Mucosa of rectum (tissue), 2 donors: ENCODE measurements around the gene CFDP1.

ENCODE experiments used
- H3K27ac ChIP-seq, 2 donors: one replicate each; pipeline ENCODE4 v1.7.0; 2013; ENCODE audit warnings: inconsistent platforms in 2 of 2, low read depth in 2 of 2, low read length in 2 of 2
- H3K27me3 ChIP-seq, 2 donors: one replicate each; pipeline ENCODE4 v1.7.0; 2013; ENCODE audit warnings: low read length in 2 of 2; ENCODE audit not compliant: control insufficient read depth in 2 of 2, insufficient read depth in 2 of 2
- H3K36me3 ChIP-seq, 2 donors: one replicate each; pipeline ENCODE4 v1.7.0; 2013; ENCODE audit warnings: low read length in 2 of 2; ENCODE audit not compliant: control insufficient read depth in 2 of 2, insufficient read depth in 2 of 2
- H3K4me1 ChIP-seq, 2 donors: one replicate each; pipeline ENCODE4 v1.7.0; 2013; ENCODE audit warnings: low read length in 2 of 2, mild to moderate bottlenecking in 1 of 2; ENCODE audit not compliant: control insufficient read depth in 2 of 2, insufficient read depth in 2 of 2
- H3K4me3 ChIP-seq, 2 donors: one replicate each; pipeline ENCODE4 v1.7.0; 2013; ENCODE audit warnings: low read length in 2 of 2
- H3K9ac ChIP-seq, 2 donors: one replicate each; pipeline ENCODE4 v1.7.0; 2013; ENCODE audit warnings: low read length in 2 of 2, low read depth in 1 of 2, mild to moderate bottlenecking in 1 of 2
- H3K9me3 ChIP-seq, 2 donors: one replicate each; pipeline ENCODE4 v1.7.0; 2013; ENCODE audit warnings: low read length in 2 of 2; ENCODE audit not compliant: control insufficient read depth in 2 of 2
- donor health status: healthy.
- donor health status: Normal muscosa, but diverticular disease.

CFDP1 gene

DNA sequence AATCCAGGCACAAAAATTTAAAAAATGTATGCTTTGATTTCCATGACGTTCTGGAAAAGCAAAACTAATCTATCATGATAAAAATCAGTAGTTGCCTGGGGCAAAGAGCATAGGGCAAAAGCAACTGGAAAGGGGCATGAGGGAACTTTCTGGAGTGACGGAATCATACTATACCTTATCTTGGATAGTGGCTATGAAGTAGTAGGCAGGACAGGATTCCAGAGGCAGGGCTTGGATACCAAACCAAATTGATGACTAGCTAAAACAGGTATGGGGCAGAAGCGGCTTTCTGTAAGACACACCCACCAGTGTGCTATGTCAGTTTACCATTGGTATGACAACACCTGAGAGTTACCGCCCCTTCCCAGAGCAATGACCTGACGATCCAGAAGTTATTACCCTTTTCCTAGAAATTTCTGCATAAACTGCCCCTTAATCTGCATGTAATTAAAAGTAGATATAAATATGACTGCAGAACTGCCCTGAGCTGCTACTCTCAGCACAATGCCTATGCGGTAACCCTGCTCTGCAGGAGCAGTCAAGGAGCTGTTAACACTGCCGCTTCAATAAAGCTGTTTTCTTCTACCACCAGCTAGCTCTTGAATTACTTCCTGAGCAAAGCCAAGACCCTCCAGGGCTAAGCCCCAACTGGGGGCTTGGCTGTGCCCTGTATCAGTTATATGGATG is 56.7 kb downstream of the CFDP1 start:
- Histone ChIP-seq H3K27ac (no peak overlapping the region), H3K4me1 (no peaks in the 10 kb centered on the region), H3K4me3 (no peak overlapping the region), H3K9ac (no peak overlapping the region), H3K36me3 (peaks cover 6% of the 10 kb centered on the region in 2 donors), H3K27me3 (no peaks in the 10 kb centered on the region), H3K9me3 (no peaks in the 10 kb centered on the region)

GRCh38 chr16:75374388-75374787 is 58.9 kb downstream of the CFDP1 start:
- H3K27me3 ChIP-seq: no peaks in the 10 kb centered on the region
- no peak overlapping the region for H3K27ac ChIP-seq
- H3K4me1 ChIP-seq: no peaks in the 10 kb centered on the region
- no peaks in the 10 kb centered on the region for H3K9me3 ChIP-seq
- peaks cover 6% of the 10 kb centered on the region in 2 donors for H3K36me3 ChIP-seq
- H3K9ac ChIP-seq: no peak overlapping the region
- H3K4me3 ChIP-seq: no peak overlapping the region

DNA sequence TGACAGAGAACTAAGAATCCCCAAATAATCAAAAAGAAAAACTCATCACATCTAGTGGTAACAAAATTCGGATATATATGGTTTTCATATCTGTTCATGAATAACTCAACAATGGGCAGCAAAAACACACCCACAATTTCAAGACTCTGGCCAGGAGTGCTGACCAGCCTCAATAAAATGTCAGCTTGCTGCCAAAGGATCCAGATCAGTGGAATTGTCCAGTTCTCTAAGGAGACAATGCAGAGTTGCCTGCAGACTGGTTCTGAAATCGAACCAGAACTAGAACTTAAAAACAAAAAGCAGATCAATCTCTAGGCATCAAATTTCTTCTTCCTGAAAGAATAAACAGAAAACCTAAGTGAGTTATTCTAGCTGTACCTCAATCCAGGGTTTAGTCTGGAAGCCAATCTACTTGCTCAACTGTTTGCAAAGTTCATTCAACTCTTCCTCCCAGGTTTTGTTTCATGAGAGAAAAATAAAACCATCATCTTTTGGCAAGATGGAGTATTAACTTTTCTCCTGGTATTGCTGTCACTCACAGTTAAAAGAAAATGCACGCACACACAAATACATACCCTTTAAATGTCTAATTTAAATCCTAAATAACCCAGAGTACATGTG is 61.0 kb downstream of the CFDP1 start:
- no peak overlapping the region for H3K27ac ChIP-seq
- H3K4me3 ChIP-seq: no peak overlapping the region
- no peaks in the 10 kb centered on the region for H3K27me3 ChIP-seq
- H3K36me3 ChIP-seq: peaks cover 0 to 7% of the 10 kb centered on the region in 2 donors
- no peak overlapping the region for H3K9ac ChIP-seq
- no peaks in the 10 kb centered on the region for H3K4me1 ChIP-seq
- H3K9me3 ChIP-seq: no peaks in the 10 kb centered on the region

GRCh38 chr16:75371171-75371570 is 62.1 kb downstream of the CFDP1 start:
- Histone ChIP-seq H3K27me3 (no peaks in the 10 kb centered on the region), H3K27ac (no peak overlapping the region), H3K4me1 (no peaks in the 10 kb centered on the region), H3K9ac (no peak overlapping the region), H3K4me3 (no peak overlapping the region), H3K36me3 (peaks cover 0 to 3% of the 10 kb centered on the region in 2 donors), H3K9me3 (no peaks in the 10 kb centered on the region)

- Histone ChIP-seq H3K36me3 (peaks cover 0 to 6% of the 10 kb centered on the region in 2 donors), H3K4me1 (no peaks in the 10 kb centered on the region)
These were observed 69.0 kb downstream of the CFDP1 start for GRCh38 chr16:75364286-75364791.

GRCh38 chr16:75362846-75363245 is 70.5 kb downstream of the CFDP1 start:
- Histone ChIP-seq H3K4me1 (no peaks in the 10 kb centered on the region), H3K36me3 (peaks cover 0 to 6% of the 10 kb centered on the region in 2 donors), H3K27ac (no peak overlapping the region)

More at GRCh38 chr16:75364286-75364791, 69.0 kb downstream of the CFDP1 start:
- H3K27me3 ChIP-seq: no peaks in the 10 kb centered on the region
- no peak overlapping the region for H3K4me3 ChIP-seq
- H3K9ac ChIP-seq: no peak overlapping the region
- H3K27ac ChIP-seq: no peak overlapping the region
- no peaks in the 10 kb centered on the region for H3K9me3 ChIP-seq

DNA sequence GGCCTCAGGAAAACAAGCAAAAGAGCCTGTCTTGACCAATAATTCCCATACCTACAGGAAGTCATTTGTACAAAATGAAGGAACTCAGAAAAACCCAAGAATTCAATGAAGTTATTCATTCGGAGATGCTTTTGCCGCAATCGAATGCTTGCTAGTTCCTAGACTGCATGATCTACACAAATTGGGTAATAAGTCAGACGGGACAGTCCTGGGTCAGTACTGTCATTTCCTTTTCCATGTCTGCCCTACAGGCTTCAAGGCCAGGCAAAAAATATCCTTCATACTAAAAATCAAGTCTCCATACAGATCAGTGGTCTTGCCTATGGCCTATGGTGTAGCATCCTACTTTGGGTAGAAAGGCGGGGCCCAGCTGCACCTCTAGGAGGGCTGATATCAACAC is 71.4 kb downstream of the CFDP1 start:
- H3K27ac ChIP-seq: no peak overlapping the region
- H3K4me1 ChIP-seq: no peaks in the 10 kb centered on the region
- no peaks in the 10 kb centered on the region for H3K27me3 ChIP-seq
- H3K4me3 ChIP-seq: no peak overlapping the region
- H3K36me3 ChIP-seq: peaks cover 0 to 3% of the 10 kb centered on the region in 2 donors
- H3K9ac ChIP-seq: no peak overlapping the region
- H3K9me3 ChIP-seq: no peaks in the 10 kb centered on the region

More at GRCh38 chr16:75362846-75363245, 70.5 kb downstream of the CFDP1 start:
- H3K9me3 ChIP-seq: no peaks in the 10 kb centered on the region
- H3K27me3 ChIP-seq: no peaks in the 10 kb centered on the region
- H3K4me3 ChIP-seq: no peak overlapping the region
- no peak overlapping the region for H3K9ac ChIP-seq

GRCh38 chr16:75354170-75354569 is 79.1 kb downstream of the CFDP1 start:
- no peak overlapping the region for H3K9ac ChIP-seq
- no peak overlapping the region for H3K4me3 ChIP-seq
- H3K9me3 ChIP-seq: no peaks in the 10 kb centered on the region
- H3K4me1 ChIP-seq: no peaks in the 10 kb centered on the region
- H3K27me3 ChIP-seq: no peaks in the 10 kb centered on the region
- no peak overlapping the region for H3K27ac ChIP-seq
- H3K36me3 ChIP-seq: peaks cover 0 to 2% of the 10 kb centered on the region in 2 donors

GRCh38 chr16:75351183-75351582 is 82.1 kb downstream of the CFDP1 start:
- Histone ChIP-seq H3K9ac (no peak overlapping the region), H3K27ac (no peak overlapping the region), H3K4me3 (no peak overlapping the region), H3K27me3 (no peaks in the 10 kb centered on the region), H3K9me3 (no peaks in the 10 kb centered on the region), H3K36me3 (peaks cover 0 to 2% of the 10 kb centered on the region in 2 donors), H3K4me1 (no peaks in the 10 kb centered on the region)

DNA sequence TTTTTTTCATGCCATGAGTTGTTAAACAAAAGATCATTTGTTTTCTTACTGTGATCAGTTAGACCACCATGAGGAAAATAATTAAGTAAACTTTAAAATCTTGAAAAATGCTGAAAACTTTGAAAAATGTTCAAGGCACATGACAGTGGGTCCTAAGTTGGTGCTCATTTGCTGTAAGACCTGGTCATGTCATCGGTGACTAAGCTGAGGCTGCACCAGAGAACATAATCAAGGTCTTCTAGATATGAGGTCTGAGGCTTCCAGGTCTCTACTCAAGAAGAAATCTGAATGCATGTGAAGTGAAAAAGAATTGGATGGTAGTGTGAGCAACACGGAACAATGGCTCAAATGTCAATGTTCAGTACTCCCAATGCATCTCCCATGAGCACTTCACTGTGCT is 87.6 kb downstream of the CFDP1 start:
- Histone ChIP-seq H3K27me3 (no peaks in the 10 kb centered on the region), H3K4me3 (no peak overlapping the region), H3K27ac (no peak overlapping the region), H3K4me1 (peaks cover 16 to 20% of the 10 kb centered on the region in 2 donors), H3K9ac (no peak overlapping the region), H3K9me3 (no peaks in the 10 kb centered on the region), H3K36me3 (no peaks in the 10 kb centered on the region)
